DND-41 (cell line): Measurements from ENCODE around the gene TDRD15.
"Not testable (repeated sequence)": the region's sequence is repeated elsewhere in the genome, so short reads cannot be mapped to it uniquely, and the experiment has no call there.

Source experiments
- ATAC-seq: fragments of 200-7000 bp; cut with Tn5 transposase; 3 replicates; pipeline ENCODE4 v1.9.1; 2021; ENCODE audit warnings: low read depth; ENCODE audit not compliant: insufficient read depth
- DNase-seq: peaks from one replicate; pipeline ENCODE4 v3.0.0-alpha.2; 2020
- H2AFZ ChIP-seq: 2 replicates; pipeline ENCODE4 v1.6.0; 2012; ENCODE audit warnings: low read depth, low read length
- H3K27ac ChIP-seq: 2 replicates; pipeline ENCODE4 v1.5.1; 2012; ENCODE audit warnings: low read length, inconsistent platforms
- H3K27me3 ChIP-seq: fragments of 200-600 bp; sonication (generic); 2 replicates; pipeline ENCODE4 v1.6.0; 2012; ENCODE audit warnings: low read length, mild to moderate bottlenecking, inconsistent platforms; ENCODE audit not compliant: insufficient read depth, poor library complexity
- H3K36me3 ChIP-seq: 2 replicates; pipeline ENCODE4 v1.5.1; 2012; ENCODE audit warnings: low read length, inconsistent platforms; ENCODE audit not compliant: insufficient read depth
- H3K4me1 ChIP-seq: 2 replicates; pipeline ENCODE4 v1.5.1; 2012; ENCODE audit warnings: mild to moderate bottlenecking, low read length; ENCODE audit not compliant: insufficient read depth
- H3K4me2 ChIP-seq: 2 replicates; pipeline ENCODE4 v1.6.0; 2012; ENCODE audit warnings: mild to moderate bottlenecking, moderate library complexity, low read length, inconsistent platforms; ENCODE audit not compliant: insufficient read depth
- H3K4me3 ChIP-seq, 2 experiments: fragments of 200-600 bp in 1 of 2; shearing (Covaris generic) in 1 of 2; 2 replicates each; pipeline ENCODE4 v1.5.1; 2012 to 2016; ENCODE audit warnings: inconsistent platforms in 2 of 2, low read length in 2 of 2, mild to moderate bottlenecking in 2 of 2, low read depth in 1 of 2, moderate library complexity in 1 of 2
- H3K79me2 ChIP-seq: 2 replicates; pipeline ENCODE4 v1.6.0; 2012; ENCODE audit warnings: low read length, inconsistent platforms; ENCODE audit not compliant: insufficient read depth
- H3K9ac ChIP-seq: 2 replicates; pipeline ENCODE4 v1.6.0; 2012; ENCODE audit warnings: low read depth, mild to moderate bottlenecking, inconsistent platforms, low read length, moderate library complexity
- H3K9me3 ChIP-seq: 2 replicates; pipeline ENCODE4 v1.5.1; 2012; ENCODE audit warnings: low read length, moderate library complexity, mild to moderate bottlenecking, inconsistent platforms; ENCODE audit not compliant: insufficient read depth, severe bottlenecking
- H4K20me1 ChIP-seq: 2 replicates; pipeline ENCODE4 v1.6.0; 2012; ENCODE audit warnings: low read length; ENCODE audit not compliant: insufficient read depth
- CTCF ChIP-seq: IDR thresholded peaks from 2 replicates; pipeline ENCODE4 v1.5.1; 2012; ENCODE audit warnings: borderline replicate concordance, low read length, moderate library complexity, mild to moderate bottlenecking; ENCODE audit not compliant: poor library complexity, severe bottlenecking; ENCODE audit errors: extremely low read depth
- EZH2 ChIP-seq: IDR thresholded peaks from 3 replicates; pipeline ENCODE4 v1.6.1; 2012; ENCODE audit warnings: borderline replicate concordance, low read depth, mild to moderate bottlenecking, moderate library complexity, low read length, inconsistent platforms; ENCODE audit not compliant: severe bottlenecking

TDRD15 gene

GRCh38 chr2:21146638-21147037 is 22.9 kb downstream of the TDRD15 start:
- no peak overlapping the region for H3K4me3 ChIP-seq
- H3K27ac ChIP-seq: no peak overlapping the region
- no peak overlapping the region for H2AFZ ChIP-seq
- no peaks in the 10 kb centered on the region for H3K79me2 ChIP-seq
- TF ChIP-seq EZH2 (no peak), CTCF (no peak)
- no peaks in the 10 kb centered on the region for H3K9me3 ChIP-seq
- no peaks in the 10 kb centered on the region for H3K4me1 ChIP-seq
- H3K4me2 ChIP-seq: no peak overlapping the region
- H4K20me1 ChIP-seq: no peaks in the 10 kb centered on the region
- DNase-seq: no peak
- no peaks in the 10 kb centered on the region for H3K27me3 ChIP-seq
- H3K9ac ChIP-seq: no peak overlapping the region
- no peaks in the 10 kb centered on the region for H3K36me3 ChIP-seq
- no peak for ATAC-seq

- ATAC-seq (no peak), DNase-seq (no peak)
- Histone ChIP-seq H3K9ac (no peak overlapping the region), H3K79me2 (no peaks in the 10 kb centered on the region), H3K36me3 (no peaks in the 10 kb centered on the region), H4K20me1 (no peaks in the 10 kb centered on the region), H2AFZ (no peak overlapping the region), H3K4me3 (no peak overlapping the region), H3K27me3 (no peaks in the 10 kb centered on the region), H3K4me2 (no peak overlapping the region), H3K4me1 (no peaks in the 10 kb centered on the region), H3K27ac (no peak overlapping the region), H3K9me3 (no peaks in the 10 kb centered on the region)
- TF ChIP-seq CTCF: no peak
- no peak for TF ChIP-seq EZH2
Measured at GRCh38 chr2:21148718-21149117, 24.9 kb downstream of the TDRD15 start.

- H3K27me3 ChIP-seq, H3K9me3 ChIP-seq, ATAC-seq, H3K4me3 ChIP-seq, H3K9ac ChIP-seq, H3K36me3 ChIP-seq, H4K20me1 ChIP-seq, H3K79me2 ChIP-seq, H3K27ac ChIP-seq, H2AFZ ChIP-seq, H3K4me2 ChIP-seq, DNase-seq, H3K4me1 ChIP-seq: not testable (repeated sequence)
Measured at GRCh38 chr2:21151234-21151633, 27.5 kb downstream of the TDRD15 start.

- H3K79me2 ChIP-seq: no peaks in the 10 kb centered on the region
- H4K20me1 ChIP-seq: no peaks in the 10 kb centered on the region
- no peaks in the 10 kb centered on the region for H3K27me3 ChIP-seq
- TF ChIP-seq EZH2 (no peak), CTCF (no peak)
- no peaks in the 10 kb centered on the region for H3K36me3 ChIP-seq
- no peak overlapping the region for H3K27ac ChIP-seq
- DNase-seq: no peak
- H2AFZ ChIP-seq: no peak overlapping the region
- no peak overlapping the region for H3K4me2 ChIP-seq
- H3K4me3 ChIP-seq: no peak overlapping the region
- no peak for ATAC-seq
- no peak overlapping the region for H3K9ac ChIP-seq
- no peaks in the 10 kb centered on the region for H3K4me1 ChIP-seq
- H3K9me3 ChIP-seq: no peaks in the 10 kb centered on the region
Measured at GRCh38 chr2:21155365-21156136, 31.8 kb downstream of the TDRD15 start.
